GM21526 (cell line): ENCODE results near the gene ANKH.
"Not testable (repeated sequence)": the region's sequence is repeated elsewhere in the genome, so short reads cannot be mapped to it uniquely, and the experiment has no call there.

Experiments used
- ATAC-seq: cut with Tn5 transposase; IDR thresholded peaks from one replicate; pipeline ENCODE4 v1.9.1; 2021; ENCODE audit warnings: moderate library complexity; ENCODE audit not compliant: unreplicated experiment, low FRiP score

Gene ANKH

DNA sequence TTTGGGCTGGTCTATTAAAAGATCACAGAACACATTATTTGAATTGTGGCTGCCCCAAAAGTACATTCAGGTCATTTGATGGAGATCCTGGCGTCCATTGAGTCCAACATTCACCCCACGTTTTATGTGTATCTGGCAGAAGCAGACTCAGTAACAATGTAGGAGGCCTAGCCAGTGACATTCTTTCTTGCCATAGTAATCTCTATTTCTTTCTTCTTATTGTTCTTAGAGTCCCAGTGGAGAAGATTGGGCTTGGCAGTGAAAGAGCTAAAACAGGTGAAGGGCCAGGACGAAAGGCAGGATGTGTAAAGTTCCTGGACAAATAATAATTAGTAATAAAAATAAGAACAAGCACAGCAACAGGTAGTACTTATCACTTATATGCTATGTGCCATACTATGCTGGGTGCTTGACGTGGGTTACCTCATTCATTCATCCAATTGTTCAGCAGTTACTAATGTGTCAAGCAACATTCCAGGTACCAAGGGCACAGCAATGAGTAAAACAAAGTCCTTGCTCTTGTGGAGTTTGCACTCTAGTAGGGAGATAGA is 12.6 kb upstream of the ANKH start:
- no peak for ATAC-seq

DNA sequence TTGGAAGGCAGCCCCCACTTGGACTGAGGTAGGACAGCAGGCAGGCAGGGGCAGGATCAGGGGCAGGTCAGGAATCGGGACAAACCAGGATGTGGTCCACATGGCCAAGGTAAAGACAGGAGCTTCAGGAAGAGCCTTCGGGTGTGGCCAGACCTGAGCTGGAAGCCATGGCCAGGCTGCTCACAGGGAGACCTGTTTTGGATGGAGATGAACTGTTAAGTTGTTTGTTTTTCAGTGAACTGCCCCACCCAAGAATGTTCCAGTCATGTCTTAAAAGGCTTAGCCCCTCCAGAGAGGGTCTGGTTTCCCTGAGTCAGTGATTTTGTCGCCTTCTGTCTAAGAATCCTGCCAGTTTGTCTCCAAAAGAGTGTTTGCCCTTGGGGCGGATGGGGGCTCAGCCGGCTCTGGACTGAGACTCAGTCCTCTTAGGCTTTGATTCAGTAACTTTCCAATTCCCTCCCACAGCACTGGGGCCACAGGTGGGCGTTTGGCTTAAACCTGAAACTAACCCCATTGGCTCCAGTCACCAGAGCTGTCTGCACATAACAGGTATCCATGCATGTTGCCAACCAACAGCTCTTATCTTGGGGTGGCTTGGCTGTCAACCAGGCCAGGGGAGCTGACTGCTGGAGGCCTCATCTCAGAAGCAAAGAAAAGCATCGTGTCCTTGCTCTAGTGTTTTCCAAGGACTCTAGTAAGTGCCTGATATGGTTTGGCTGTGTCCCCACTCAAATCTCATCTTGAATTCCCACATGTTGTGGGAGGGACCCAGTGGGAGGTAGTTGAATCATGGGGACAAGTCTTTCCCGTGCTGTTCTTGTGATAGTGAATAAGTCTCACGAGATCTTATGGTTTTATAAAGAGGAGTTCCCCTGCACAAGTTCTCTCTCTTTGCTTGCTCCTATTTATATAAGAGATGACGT is 11.3 kb upstream of the ANKH start:
- ATAC-seq, result no peak

DNA sequence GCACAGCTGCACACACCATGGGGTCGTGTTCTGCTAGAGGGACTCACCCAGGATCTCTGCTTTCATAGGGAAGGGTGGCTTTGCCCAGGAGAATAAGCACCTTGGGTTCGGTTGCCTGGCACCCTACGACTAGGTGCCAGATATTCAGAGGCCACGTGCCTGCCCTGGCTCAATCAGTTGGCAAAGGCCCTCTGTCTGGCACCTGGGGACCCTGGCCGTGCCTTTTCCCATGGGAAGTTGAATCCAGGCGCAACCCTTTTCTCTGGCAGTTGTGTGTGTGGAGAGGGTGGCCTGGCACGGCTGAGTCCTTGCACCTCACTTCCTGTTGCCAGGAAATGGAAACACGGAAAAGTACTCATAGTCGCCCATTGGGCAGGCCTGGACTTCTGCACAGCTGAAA is 10.2 kb upstream of the ANKH start:
- ATAC-seq, result no peak

DNA sequence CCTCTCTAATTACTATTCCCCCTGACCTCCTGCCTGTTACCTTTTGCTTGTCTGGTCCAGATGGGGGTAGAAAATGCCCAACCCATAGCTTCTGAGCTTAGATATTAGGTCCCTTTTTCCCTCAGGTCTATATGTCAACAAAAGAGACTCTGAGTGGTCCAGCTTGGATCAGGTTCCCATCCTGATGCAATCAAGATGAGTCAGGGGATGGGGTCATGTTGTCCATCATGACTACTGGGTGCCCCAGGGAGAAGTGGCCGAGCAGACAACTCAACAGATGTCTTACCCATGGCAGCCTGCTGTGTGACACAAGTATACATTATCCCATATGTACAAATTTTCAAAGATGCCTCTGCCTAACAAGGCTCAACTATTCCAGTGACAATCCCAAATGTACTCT is 9.1 kb upstream of the ANKH start:
- no peak for ATAC-seq

DNA sequence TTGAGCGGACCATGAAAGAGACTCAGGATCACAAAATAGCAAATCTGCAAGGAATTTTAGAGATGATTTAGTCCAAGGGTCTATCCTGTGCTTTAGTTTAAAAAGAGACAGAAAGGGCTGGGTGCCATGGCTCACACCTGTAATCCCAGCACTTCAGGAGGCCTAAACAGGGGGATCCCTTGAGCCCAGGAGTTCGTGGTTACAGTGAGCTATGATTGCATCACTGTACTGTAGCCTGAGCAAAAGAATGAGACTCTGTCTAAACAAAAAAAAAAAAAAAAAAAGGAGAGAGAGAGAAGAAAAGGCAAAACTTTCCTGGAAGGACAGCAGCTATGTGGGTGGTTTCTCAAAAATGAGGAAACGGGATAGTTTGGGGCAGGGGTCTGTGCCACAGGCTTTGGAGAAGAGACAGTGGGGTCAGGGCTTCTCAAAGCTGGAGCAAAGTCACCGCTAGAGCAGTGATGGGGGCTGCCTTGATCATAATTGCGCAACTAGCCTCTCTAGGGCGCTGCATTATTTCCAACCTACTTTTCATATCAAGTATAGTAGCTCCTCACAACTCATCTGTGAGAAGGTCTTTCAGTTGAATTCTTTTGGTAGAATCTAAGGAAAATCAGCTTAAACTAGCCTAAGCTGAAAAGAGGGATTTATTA is 8.5 kb upstream of the ANKH start:
- no peak for ATAC-seq

DNA sequence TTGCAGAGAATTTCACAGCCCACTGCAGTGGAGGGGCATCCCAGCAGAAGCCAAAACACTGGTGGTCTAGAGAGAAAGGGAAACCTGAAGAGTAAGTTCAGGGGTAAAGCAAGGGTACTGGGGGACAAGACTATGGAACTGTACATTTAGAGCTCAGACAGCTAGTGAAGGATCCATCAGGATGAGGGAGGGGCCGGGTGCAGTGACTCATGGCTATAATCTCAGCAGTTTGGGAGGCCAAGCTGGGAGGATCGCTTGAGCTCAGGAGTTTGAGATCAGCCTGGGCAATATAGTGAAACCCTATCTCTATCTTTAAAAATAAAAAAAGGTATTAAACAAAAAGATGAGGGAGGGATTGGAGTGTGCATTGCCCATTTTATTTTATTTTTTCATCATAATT is 7.8 kb upstream of the ANKH start:
- ATAC-seq, result no peak

DNA sequence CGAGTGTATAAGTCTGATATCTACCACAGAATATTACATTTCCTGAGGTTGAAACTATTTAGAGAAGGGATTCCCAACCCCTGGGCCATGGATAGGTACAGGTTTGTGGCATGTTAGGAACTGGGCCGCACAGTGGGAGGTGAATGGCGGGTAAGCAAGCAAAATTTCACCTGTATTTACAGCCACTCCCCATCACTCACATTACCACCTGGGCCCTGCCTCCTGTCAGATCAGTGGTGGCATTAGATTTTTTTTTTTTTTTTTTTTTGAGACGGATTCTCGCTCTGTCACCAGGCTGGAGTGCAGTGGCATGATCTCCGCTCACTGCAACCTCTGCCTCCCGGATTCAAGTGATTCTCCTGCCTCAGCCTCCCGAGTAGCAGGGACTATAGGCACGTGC is 6.6 kb upstream of the ANKH start:
- ATAC-seq, result not testable (repeated sequence)

DNA sequence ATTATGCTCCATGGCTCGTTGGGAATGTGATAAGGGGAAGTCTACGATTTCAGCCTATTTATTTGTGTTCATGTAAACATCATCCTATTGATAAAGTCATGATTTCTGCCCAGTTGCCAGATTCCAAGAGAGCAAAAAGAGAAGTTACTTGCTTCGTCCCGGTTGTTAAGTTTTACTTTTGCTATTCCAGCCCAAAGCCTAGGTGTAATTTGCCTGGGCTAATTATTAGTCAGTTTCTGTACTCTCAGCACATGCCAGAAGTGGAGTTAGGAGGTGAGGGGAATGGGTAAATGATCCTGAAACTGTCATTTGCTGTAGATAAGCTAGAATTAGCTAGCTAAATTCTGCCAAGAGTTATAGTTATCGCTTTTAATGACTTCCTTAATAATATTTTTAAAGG is 4.5 kb upstream of the ANKH start:
- no peak for ATAC-seq

DNA sequence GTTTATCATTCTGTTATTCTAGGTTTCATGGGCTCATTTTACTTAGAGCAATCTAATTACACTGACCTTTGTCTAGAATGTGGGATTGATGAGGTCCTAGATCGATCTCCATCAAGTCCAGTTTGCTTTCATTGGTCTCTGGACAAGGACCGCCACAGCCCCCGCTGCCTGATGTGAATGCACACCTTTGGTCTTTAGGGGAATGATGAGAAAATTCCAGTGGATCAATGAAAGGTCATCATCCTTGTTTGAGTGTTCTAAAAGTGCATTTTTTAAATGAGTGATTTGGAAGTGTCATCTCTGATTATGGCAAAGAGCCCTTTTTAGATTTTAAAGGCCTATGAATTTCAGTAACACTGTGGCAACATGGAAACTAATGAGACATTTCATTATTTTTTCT is 2.2 kb upstream of the ANKH start:
- no peak for ATAC-seq

DNA sequence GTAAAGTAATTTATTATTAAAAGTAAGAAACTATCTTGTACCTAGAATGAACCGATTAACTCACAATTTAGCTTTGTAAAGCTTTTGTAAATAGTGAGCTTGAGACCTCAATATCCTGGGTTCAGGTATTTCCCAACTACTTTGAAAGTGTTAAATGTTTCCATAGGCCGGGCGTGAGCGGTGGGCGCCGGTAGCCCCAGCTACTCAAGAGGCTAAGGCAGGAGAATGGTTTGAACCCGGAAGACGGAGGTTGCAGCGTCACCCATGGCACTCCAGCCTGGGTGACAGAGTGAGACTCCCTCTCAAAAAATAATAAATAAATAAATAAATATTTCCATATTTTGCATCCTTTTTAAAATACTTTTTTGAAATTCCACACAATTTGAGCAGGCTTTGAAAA is 1.5 kb upstream of the ANKH start:
- ATAC-seq, result no peak

DNA sequence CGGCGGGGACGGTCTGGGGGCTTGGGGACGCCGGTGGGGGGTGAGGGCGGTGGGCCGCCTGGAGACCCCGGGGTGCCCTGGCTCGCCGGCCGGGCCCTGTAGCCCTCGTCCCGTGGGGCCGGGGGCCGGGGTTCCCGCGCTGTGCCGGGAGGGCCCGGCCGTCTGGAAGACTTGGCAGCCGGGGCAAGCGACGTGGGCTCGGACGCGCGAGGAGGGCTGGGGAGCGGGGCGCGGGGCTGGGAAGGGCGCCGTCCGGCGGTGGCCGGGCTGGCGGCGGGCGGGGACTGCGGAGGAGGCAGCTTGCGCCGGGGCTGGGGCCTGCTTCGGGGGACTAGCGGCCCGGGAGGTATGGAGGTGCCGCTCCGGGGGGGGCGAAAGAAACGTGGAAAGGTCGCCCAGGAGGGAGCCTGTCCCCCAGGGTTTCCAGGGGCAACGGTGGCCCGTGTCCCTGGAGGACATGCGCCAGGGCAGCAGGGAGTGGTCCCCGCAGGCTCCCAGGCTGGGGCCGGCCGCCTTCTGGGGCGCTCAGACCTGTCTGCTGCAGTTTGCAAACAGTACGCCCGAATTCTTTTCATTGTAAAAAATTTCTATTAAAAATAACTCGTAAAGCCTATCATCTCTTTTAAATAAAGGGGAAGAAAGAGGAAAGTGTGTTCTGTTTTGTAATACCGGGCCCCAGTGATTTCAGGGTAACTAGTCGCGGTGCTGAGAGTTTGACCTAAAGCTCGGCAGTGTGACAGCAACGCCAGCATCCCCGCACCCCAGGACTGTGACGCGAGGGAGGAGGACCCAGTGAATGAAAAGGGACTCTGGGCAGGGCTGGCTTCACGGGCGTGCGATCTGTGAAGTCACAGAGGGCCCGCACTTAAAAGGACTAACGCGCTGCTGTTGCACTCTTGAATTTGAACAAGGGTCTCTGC is 752 bp upstream of the ANKH start:
- peak; percentile 40 for ATAC-seq

DNA sequence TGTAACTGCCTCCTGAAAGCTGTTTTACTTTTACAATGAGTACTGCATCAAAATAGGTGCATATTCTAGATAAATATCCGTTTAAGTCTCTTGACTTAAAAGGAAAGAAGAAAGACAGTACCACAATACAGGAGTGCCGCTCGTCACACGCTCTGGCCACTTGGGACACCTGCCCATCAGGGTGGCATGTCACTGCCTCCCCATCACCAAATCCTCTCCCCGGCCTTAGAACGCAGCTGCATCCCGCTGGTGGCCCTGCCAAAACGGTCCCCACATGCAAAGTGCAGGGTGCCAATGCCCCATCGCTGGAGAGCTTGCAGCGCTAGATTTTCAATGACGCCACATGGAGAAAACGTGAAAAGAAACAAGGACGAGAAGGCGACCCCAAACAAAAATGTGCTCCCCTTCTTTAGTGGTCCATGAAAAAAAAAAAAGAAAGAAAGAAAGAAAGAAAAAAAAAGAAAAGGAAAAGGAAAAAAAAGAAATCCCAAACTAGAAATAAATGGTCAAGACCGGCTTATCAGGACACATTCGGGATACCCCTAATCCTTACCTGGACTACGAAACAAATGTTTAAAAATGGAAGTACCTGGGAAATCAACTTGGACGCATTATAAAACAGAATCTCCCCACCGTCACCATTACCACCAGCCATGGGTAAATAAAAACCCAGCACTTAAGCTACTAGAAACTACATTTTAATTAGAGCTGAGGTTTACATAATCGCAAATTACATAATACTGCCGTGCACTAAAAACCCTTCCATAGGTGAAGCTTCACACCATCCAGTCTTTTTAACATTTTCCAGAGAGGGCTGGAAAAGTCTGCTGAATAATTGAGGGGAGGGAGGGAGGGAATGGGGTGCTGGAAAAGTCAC is 1.0 kb downstream of the ANKH start:
- ATAC-seq, result no peak

DNA sequence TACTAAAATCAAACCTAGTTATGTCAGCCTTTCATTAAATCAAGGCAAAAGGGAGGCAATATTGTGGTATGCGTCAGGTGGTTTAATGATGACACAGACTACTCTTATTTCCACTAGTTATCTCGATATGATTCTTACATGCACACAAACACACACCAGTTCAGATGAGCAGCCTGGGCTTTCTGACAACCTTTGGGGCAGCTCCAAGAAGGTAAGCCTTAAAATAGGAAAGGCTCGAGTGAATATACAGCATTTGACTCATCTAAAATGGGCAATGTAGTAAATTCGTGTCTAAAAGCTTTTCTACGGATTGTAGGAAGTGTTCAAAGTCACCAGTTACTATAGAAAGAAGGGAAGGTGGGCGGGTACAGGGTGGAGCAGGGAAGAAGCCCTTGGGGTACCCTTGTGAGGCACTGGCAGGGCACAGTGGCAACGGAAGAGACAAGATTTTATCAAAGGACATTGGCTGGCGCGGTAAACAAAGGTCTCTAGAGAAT is 1.9 kb downstream of the ANKH start:
- ATAC-seq, result no peak

DNA sequence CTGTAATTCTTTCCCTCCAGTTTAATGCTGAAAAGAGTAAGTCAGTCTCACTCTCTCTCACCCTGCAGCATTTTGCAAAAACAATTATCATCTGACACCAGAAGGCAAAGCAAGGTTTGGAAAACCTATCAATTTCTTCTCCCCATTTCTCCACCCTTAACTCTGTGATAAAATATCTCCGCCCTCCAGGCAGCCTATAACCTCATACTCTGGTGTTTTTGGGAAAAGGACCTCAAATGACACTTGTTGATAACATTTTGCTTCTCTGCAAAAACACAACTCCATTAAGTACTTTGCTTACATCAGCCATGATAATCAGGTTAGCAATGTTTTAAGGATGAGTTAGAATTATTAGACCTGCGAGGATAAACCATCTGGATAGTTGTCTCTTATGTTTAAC is 2.3 kb downstream of the ANKH start:
- no peak for ATAC-seq

DNA sequence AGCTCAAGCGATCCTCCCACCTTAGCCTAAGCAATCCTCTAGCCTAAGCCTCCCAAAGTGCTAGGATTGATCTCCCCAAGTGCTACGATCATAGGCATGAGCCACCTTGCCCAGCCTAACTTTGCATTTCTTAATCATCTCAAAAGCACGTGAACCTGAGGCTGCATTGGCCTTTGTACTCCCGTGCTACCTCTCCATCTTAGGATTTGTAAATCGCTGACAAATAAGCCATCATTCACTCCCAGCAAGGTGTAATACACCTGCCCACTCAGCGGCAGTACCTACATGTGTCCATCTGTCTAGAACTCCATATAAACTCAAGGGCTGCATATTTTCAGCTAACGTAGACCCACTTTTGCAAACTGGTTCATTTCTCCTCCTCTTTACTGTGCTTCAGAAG is 2.8 kb downstream of the ANKH start:
- no peak for ATAC-seq

DNA sequence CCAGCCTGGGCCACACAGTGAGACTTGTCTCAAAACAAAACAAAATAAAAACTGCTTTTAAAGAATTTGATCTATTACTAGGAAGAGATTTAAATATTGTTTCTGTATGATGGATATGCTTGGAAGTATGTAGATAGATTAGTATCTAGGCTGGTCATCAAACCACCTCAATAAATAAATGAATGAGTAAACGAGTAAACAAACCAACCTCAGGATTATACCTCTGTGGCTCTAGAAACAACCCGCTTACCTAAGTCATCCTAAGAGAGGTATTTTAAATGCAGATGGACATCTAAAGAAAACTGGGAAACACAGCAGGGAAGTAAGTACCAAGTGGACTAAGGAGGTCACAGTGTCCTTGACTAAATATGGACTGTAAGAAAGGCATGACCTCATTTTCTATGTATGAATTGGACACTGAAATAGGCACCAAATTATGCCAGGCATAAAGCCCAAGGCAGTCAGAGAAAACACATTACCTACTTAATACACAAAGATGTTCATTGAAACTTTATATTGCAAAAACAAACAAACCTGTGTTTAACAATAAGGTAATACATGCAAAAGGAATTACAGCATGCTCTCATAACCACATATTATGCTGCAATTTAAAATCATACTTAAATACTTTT is 7.3 kb downstream of the ANKH start:
- no peak for ATAC-seq

DNA sequence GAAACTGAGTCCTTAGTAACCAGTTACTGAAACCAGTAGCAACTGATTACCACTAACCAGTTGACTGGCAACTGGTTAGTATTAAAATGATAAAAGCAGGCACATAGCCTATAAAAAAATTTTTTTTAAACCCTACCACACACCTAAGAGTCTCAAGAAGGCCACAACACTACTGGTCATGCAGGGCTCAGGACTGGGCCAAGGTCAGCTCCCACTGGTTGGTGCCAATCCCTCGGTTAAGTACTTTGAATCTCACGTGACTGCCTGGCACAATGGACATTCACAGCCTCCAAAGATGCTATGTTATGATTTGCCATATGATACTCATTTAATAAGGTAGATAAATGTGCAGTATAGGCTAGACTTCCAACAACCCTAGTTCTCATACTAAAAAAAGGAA is 8.5 kb downstream of the ANKH start:
- ATAC-seq, result no peak

DNA sequence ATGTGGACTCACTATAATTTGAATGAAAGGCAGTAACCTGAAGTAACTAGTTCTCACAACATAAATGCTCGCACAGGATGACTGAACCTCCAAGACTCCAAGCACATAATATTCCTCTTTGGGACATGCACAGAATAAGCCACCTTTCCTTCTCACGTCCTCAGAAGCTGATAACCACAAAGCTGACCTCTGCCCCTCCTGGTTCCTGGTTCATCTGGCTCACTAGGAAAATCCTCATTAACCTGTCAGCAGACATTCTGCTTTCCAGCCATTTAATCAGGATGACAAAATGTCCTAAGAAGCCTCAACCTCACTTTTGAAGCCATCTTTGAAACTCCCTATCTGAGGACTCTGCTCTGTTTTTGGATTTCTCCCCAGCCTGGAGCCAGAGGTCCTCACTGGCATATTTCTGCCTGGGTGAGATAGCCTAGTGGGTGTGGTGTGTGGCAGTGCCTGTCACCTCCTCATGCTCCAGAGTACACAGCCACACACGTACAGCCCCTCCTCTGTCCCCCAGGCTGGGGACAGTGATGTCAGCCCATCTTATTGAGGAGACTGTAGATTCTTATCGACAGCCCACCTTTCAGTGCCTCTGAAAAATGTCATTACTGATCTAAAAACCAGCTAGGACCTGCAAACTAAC is 10.3 kb downstream of the ANKH start:
- no peak for ATAC-seq

DNA sequence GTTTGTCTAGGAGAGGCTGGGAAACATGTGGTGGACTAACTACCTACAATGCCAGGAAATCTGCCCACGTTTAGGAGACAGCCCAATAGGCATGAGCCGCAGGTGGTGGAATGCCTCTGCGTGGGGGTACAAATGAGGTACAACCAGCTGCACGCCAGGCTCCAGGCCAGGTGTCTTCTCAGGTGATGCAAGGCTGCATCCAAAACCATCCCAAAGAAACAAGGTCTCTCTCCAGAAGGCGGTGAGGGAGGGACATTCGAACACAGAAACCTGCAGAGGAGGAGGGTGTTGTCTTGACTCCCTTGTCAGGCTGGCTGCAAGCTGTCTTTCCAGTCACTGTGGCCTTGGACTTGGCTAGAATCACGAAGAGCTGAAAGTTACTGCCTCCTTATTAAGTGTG is 11.6 kb downstream of the ANKH start:
- no peak for ATAC-seq
